Testis (tissue), 3 donors: ENCODE measurements around the gene STRN3. TPM values are rescaled to one million over a fixed set of nuclear protein-coding genes. Genes with fewer than 3 reads are reported as not detected.

Experiments used
- DNase-seq: peaks from one replicate; pipeline ENCODE4 v3.0.0-alpha.2; 2019
- H3K27ac ChIP-seq, 2 donors: fragments of 200-600 bp; sonication (generic); one replicate each; pipeline ENCODE4 v1.5.1; 2019
- H3K27me3 ChIP-seq: fragments of 200-600 bp; sonication (generic); one replicate; pipeline ENCODE4 v1.5.1; 2019
- H3K36me3 ChIP-seq: fragments of 200-600 bp; sonication (generic); one replicate; pipeline ENCODE4 v1.5.1; 2017; ENCODE audit warnings: low read depth; ENCODE audit errors: missing control alignments
- H3K4me1 ChIP-seq: fragments of 200-600 bp; sonication (generic); one replicate; pipeline ENCODE4 v1.5.1; 2019
- H3K4me3 ChIP-seq, 2 donors: fragments of 200-600 bp; sonication (generic); one replicate each; pipeline ENCODE4 v1.5.1; 2017 to 2019
- H3K9me3 ChIP-seq: fragments of 200-600 bp; sonication (generic); one replicate; pipeline ENCODE4 v1.5.1; 2017
- POLR2A ChIP-seq: fragments of 450-650 bp; IDR thresholded peaks from one replicate; pipeline ENCODE4 v1.6.1; 2017; ENCODE audit warnings: antibody characterized with exemption, mild to moderate bottlenecking, moderate library complexity
- WGBS, 2 donors: methylation state at CpG; one replicate each; pipeline ENCODE4 v1.1.5; 2018; 5-methylcytosine and 5-hydroxymethylcytosine counted together
- intact Hi-C: fragments of 100-400 bp; cut with DNase I; formaldehyde crosslinking; loops from one replicate; pipeline ENCODE4 v1.15.1; 2023; ENCODE audit warnings: low total_unique reads
- polyA plus RNA-seq: library from polyadenylated mRNA; stranded (reverse); fragments of 350-450 nt; fragmentation: Illumina TruSeq; extraction: RNeasy Lipid Tissue Mini Kit (QIAGEN cat#74804); gene quantifications from one replicate; pipeline ENCODE4 v1.2.3, GENCODE V29; 2014; ENCODE audit warnings: low read depth, low replicate concordance; ENCODE audit not compliant: insufficient read depth
- total RNA-seq, 2 donors: library from RNA; depleted of rRNA; stranded (reverse); fragments of >200 nt; gene quantifications; one replicate each; pipeline ENCODE4 v1.2.3, GENCODE V29; 2016
- TF ChIP-seq, protein P1 (sequence below), 3 experiments: fragments of 450-650 bp in 2 of 3; fragments of 200-600 bp in 1 of 3; sonication (generic) in 1 of 3; IDR thresholded peaks; one replicate each; pipeline ENCODE4 v1.5.1; 2016 to 2019; ENCODE audit warnings: antibody characterized with exemption in 3 of 3, mild to moderate bottlenecking in 2 of 3, moderate library complexity in 1 of 3

STRN3 gene
- total and polyA plus RNA-seq, 3 donors from 2014 or later = 35.1 to 65.2 (median 60.1) TPM

DNA sequence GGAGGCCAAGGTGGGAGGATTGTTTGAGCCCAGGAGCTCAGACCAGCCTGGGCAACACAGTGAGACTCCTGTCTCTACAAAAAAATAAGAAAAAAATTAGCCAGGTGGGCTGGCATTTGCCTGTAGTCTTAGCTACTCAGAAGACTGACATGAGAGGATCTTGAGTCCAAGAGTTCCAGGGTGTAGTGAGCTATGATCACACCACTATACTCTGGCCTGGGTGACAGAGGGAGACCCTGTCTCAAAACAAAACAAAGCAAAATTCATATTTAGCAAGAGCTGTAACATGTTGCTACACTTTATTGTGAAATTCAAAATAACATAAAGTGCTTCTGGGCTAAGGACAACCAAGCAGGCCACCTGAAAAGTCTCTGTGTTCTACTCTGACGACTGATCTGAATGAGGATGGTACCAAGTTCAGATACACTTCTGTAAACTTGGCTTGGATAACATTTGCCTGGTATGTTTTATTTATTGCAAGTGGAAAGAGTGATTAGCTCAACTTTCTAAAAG lies 11.6 kb upstream of the STRN3 start:
- H3K27me3 ChIP-seq = no peaks in the 10 kb centered on the region
- intact Hi-C loops = no loop called here
- no peak overlapping the region for H3K27ac ChIP-seq
- no peaks in the 10 kb centered on the region for H3K36me3 ChIP-seq
- no peak for TF ChIP-seq POLR2A
- TF ChIP-seq, protein P1, sequence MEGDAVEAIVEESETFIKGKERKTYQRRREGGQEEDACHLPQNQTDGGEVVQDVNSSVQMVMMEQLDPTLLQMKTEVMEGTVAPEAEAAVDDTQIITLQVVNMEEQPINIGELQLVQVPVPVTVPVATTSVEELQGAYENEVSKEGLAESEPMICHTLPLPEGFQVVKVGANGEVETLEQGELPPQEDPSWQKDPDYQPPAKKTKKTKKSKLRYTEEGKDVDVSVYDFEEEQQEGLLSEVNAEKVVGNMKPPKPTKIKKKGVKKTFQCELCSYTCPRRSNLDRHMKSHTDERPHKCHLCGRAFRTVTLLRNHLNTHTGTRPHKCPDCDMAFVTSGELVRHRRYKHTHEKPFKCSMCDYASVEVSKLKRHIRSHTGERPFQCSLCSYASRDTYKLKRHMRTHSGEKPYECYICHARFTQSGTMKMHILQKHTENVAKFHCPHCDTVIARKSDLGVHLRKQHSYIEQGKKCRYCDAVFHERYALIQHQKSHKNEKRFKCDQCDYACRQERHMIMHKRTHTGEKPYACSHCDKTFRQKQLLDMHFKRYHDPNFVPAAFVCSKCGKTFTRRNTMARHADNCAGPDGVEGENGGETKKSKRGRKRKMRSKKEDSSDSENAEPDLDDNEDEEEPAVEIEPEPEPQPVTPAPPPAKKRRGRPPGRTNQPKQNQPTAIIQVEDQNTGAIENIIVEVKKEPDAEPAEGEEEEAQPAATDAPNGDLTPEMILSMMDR (IDR thresholded peaks at IDR 0.05) = no peak
- 54 to 74% methylated on average over 1 of the region's 1 CpG for WGBS, 2 donors
- H3K4me3 ChIP-seq = no peak overlapping the region
- no peaks in the 10 kb centered on the region for H3K9me3 ChIP-seq
- H3K4me1 ChIP-seq = no peaks in the 10 kb centered on the region
- DNase-seq = no peak

DNA sequence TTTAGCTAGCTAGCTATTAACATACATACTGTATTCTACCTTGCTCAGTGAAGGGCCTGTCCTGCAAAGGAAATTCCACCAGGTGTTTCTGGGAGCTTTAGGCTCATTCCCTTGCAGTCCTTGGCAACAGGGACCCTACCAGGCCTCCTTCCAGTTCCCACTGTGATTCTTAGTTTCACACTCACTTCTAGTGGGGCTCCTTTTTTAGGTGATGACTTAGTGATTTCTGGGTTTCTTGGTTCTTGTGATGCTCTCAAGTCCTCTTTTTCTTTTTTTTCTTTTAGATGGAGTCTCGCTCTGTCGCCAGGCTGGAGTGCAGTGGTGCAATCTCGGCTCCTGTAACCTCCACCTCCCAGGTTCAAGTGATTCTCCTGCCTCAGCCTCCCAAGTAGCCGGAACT lies 10.4 kb upstream of the STRN3 start:
- 92 to 94% methylated on average over 4 of the region's 4 CpGs for WGBS, 2 donors
- no peak overlapping the region for H3K4me3 ChIP-seq
- no peak overlapping the region for H3K27ac ChIP-seq

DNA sequence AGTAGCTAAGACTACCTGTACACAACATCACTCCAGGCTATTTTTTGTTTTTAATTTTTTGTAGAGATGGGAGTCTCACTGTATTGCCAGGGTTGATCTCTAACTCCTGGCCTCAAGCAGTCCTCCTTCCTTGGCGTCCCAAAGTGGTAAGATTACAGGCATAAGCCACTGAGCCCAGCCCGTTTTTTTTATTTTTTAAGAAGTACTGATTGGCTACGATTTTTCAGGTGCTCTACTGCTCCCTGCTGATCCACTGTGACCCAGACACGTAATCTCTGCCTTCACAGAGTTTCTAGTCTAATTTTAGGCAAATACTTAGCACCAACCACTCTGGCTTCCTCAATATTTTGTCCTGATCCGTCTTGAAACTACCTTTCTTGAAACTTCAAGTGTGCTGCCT lies 4.3 kb upstream of the STRN3 start:
- WGBS, 2 donors = 82 to 92% methylated on average over 5 of the region's 5 CpGs
- DNase-seq = no peak
- H3K36me3 ChIP-seq = no peaks in the 10 kb centered on the region

More for the DNA sequence above, 10.4 kb upstream of the STRN3 start:
- DNase-seq = no peak
- TF ChIP-seq, protein P1 (IDR thresholded peaks at IDR 0.05) = no peak
- no peak for TF ChIP-seq POLR2A
- intact Hi-C loops = no loop called here
- Histone ChIP-seq H3K9me3 (no peaks in the 10 kb centered on the region), H3K27me3 (no peaks in the 10 kb centered on the region), H3K4me1 (no peaks in the 10 kb centered on the region), H3K36me3 (no peaks in the 10 kb centered on the region)

DNA sequence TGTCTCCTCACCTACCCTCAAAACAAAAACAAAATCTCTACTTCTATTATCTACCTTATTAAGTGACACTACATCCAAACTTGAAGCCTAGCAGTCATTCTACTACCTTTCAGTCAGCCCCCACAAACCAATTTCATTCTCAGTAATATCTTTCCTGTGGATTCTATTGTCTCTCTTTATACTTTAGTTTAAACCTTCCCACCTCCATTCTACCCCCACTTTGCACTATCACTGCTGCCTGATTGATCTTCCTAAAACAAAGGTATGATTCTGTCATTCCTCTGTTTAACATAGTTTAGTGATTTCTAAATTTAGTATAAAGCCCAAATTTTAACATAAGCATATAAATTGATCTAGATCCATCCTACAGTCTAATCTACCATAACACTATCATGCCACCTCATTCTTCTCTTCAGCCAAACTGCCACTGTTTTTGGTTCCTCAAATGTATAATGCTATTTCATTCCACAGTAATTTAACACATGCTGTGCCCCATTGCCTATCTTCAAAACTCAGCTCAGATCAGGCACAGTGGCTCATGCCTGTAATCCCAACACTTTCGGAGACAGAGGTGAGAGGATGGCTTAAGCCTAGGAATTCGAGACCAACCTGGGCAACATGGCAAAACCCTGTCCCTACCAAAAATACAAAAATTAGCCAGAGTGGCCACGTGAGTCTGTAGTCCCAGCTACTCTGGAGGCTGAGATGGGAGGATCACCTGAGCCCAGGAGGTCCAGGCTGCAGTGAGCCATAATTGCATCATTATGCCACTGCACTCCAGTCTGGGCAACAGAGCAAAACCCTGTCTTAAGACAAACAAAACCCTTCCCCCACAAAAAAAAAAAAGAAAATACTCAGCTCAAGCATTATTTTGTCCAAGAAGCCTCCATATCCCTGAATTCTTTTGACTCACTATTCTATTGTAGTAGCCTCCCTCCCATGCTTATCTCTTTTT lies 3.1 kb upstream of the STRN3 start:
- intact Hi-C loops = no loop called here
- TF ChIP-seq, protein P1 (IDR thresholded peaks at IDR 0.05) = no peak
- no peak for TF ChIP-seq POLR2A
- H3K27ac ChIP-seq = no peak overlapping the region
- DNase-seq = no peak
- H3K9me3 ChIP-seq = no peaks in the 10 kb centered on the region
- no peaks in the 10 kb centered on the region for H3K36me3 ChIP-seq
- no peaks in the 10 kb centered on the region for H3K27me3 ChIP-seq
- WGBS, 2 donors = 90 to 97% methylated on average over 3 of the region's 3 CpGs
- no peak overlapping the region for H3K4me3 ChIP-seq
- peaks cover 8% of the 10 kb centered on the region for H3K4me1 ChIP-seq

More for the DNA sequence above, 4.3 kb upstream of the STRN3 start:
- Histone ChIP-seq H3K27me3 (no peaks in the 10 kb centered on the region), H3K4me3 (no peak overlapping the region), H3K4me1 (peaks cover 4% of the 10 kb centered on the region), H3K27ac (no peak overlapping the region), H3K9me3 (no peaks in the 10 kb centered on the region)
- intact Hi-C loops = no loop called here
- TF ChIP-seq, protein P1 (IDR thresholded peaks at IDR 0.05) = no peak
- TF ChIP-seq POLR2A = no peak
